Uterus (tissue), 2 donors: Measurements from ENCODE around the gene USP9X.

Experiments
- CTCF ChIP-seq, 4 experiments: fragments of 200-600 bp in 2 of 4; fragments of 450-650 bp in 2 of 4; sonication (generic) in 2 of 4; IDR thresholded peaks; one replicate each; pipeline ENCODE4 v1.5.1; 2016 to 2019; ENCODE audit warnings: antibody characterized with exemption in 4 of 4, mild to moderate bottlenecking in 2 of 4, moderate library complexity in 1 of 4
- POLR2A ChIP-seq, 2 donors: fragments of 450-650 bp; IDR thresholded peaks; one replicate each; pipeline ENCODE4 v1.6.1; 2016; ENCODE audit warnings: antibody characterized with exemption in 2 of 2, mild to moderate bottlenecking in 1 of 2, moderate library complexity in 1 of 2

- no peak for TF ChIP-seq CTCF (IDR thresholded peaks at IDR 0.05)
- no peak for TF ChIP-seq POLR2A (IDR thresholded peaks at IDR 0.05)
These were observed 92.1 kb downstream of the USP9X start for GRCh38 chrX:41177297-41177696.
